Smooth muscle cell of bladder (primary cell): ENCODE results near the gene IER3. TPM values are rescaled to one million over a fixed set of nuclear protein-coding genes. Genes with fewer than 3 reads are reported as not detected.

ENCODE experiments used
- total RNA-seq: library from RNA; depleted of rRNA; stranded (reverse); fragments of >200 nt; gene quantifications from 2 replicates; pipeline ENCODE4 v1.2.3, GENCODE V29; 2014

Gene IER3, protein sequence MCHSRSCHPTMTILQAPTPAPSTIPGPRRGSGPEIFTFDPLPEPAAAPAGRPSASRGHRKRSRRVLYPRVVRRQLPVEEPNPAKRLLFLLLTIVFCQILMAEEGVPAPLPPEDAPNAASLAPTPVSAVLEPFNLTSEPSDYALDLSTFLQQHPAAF
- 48.9 and 61.3 TPM in 2 replicates for total RNA-seq

DNA sequence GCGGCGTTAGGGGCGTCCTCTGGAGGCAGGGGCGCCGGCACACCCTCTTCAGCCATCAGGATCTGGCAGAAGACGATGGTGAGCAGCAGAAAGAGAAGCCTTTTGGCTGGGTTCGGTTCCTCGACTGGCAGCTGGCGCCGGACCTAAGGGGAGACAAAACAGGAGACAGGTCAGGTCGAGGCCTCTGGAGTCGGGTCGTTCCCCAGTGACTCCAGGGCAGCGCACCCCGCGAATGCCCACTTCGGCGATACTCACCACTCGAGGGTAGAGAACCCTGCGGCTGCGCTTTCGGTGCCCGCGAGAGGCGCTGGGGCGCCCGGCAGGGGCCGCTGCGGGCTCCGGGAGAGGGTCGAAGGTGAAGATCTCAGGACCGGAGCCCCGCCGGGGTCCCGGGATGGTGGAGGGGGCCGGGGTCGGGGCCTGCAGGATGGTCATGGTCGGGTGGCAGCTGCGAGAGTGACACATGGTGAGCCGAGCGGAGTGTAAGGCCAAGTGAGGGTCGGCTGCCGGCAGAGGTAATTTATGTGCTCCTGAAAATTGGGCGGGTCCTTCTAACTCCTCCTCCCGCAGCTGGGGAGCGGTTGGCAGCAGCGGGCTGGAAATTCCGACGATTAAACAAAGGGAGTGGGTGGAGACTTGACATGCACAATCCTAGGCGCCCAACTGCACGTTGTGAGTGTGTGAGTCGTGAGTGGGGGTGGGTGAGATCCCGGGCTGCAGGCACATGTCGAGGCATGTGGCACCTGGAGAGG, at the start of gene IER3:
Gene IER3, minus strand, starts transcription at position 494 of the 752 bp plus-strand sequence. Its CDS starts 29 bp downstream, at position 465.

GRCh38 chr6:30742316-30743098, 1.8 kb downstream of the IER3 start, which contains the start of gene FLOT1:
FLOT1 (minus strand) TSS chr6:30742687; CDS start chr6:30742189, 498 bp downstream.

DNA sequence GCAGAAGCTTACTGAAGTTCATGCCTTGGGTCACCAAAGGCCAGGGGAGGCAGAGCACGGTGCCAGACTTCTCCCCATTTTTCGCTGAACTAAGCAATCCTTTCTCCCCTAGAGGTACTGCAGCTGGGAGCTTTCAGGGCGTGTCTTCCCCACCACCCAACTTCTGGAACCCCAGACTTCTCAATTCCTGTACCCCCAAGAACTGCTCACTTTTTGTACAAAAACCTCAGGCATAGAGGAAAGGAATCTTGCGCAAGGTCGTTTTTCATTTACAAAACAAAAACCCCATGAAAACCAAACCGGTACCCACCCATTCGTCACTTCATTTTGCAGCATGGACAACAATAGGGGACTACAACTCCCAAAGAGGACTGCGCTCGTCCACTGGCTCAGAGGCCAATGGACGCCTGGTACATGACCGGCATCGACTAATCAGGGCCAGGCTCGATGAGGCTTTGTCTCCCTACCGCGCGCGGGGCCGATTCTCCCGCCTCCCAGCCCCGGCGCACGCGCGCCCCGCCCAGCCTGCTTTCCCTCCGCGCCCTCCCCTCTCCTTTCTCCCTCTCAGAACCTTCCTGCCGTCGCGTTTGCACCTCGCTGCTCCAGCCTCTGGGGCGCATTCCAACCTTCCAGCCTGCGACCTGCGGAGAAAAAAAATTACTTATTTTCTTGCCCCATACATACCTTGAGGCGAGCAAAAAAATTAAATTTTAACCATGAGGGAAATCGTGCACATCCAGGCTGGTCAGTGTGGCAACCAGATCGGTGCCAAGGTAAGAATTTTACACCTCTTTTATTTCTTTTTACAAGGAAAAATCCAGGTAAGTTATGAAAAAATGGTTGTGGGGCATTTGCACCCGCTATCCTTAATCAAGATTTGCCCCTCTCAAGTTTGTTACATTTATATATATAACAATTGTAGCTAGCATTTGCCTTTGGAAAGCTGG, 24.3 kb downstream of the IER3 start, which contains the start of gene TUBB:
Gene TUBB, plus strand, starts transcription at position 562 of the 947 bp plus-strand sequence. Its CDS starts 155 bp downstream, at position 717.

DNA sequence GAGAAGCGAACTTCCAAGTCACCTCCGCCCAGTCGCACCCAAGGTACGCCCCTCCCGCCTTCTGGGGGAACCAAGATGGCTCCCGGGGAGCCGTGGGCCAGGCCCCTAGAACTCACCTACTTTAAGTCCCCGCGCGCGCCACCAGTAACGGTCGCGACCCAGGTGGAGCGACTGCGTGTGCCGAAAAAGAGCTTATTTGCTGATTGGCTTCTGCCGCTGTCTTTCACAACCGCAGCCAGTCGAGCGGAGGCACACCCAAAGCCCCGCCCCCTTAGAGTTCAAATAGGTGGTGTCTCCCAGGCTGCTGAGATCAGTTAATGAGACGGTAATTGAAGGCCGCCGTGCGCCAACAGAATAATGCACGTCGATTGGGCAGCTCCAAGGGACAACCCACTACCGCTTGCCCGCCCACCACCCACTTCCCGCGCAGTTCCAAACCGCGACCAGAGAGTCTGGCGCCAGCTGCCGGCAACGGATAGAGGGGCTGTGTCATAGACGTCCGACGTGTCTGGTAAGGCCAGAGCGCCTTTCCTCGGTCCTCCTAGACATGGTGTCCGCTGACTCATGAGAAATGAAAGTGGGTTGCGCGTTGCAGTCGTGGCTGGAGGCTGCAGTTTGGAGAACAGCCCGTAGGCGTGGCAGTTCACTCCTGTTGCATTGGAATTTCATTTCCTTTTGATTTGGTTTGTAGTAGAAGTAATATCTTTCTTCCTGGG, 27.1 kb downstream of the IER3 start, which contains the start of gene MDC1:
Gene MDC1, minus strand, starts transcription at position 153 of the 716 bp plus-strand sequence. CDS start 2,106 bp downstream, outside the sequence.

Other genes starting within 250 kb of the IER3 start
- gene GNL1, start 188.1 kb downstream of the IER3 start, total RNA-seq: 43.5 and 53.8 TPM in 2 replicates
- gene PRR3, start 187.3 kb downstream of the IER3 start, total RNA-seq: 3.4 and 6.4 TPM in 2 replicates
- 33.4 and 59.5 TPM in 2 replicates for gene ABCF1, start 173.1 kb downstream of the IER3 start, total RNA-seq
- gene PPP1R10, start 127.3 kb downstream of the IER3 start, total RNA-seq: 13.9 and 20.8 TPM in 2 replicates
- 36.4 and 46.6 TPM in 2 replicates for gene MRPS18B, start 126.7 kb downstream of the IER3 start, total RNA-seq
- 2.0 and 2.8 TPM in 2 replicates for gene ATAT1, start 117.7 kb downstream of the IER3 start, total RNA-seq
- gene C6orf136, start 97.4 kb downstream of the IER3 start, total RNA-seq: 2.0 and 2.7 TPM in 2 replicates
- 35.8 and 43.7 TPM in 2 replicates for gene DHX16, start 71.5 kb downstream of the IER3 start, total RNA-seq
- 36.7 and 43.6 TPM in 2 replicates for gene PPP1R18, start 57.9 kb downstream of the IER3 start, total RNA-seq
- gene NRM, start 53.6 kb downstream of the IER3 start, total RNA-seq: 0.71 and 1.0 TPM in 2 replicates
- 2.4 and 3.7 TPM in 2 replicates for gene MDC1, start 27.3 kb downstream of the IER3 start, total RNA-seq
- 310 and 353 TPM in 2 replicates for gene TUBB, start 24.2 kb downstream of the IER3 start, total RNA-seq
- gene FLOT1, start 1.9 kb downstream of the IER3 start, total RNA-seq: 90.2 and 100 TPM in 2 replicates
- 16.2 and 34.9 TPM in 2 replicates for gene DDR1, start 140.0 kb upstream of the IER3 start, total RNA-seq
- gene GTF2H4, start 163.7 kb upstream of the IER3 start, total RNA-seq: 5.8 and 11.1 TPM in 2 replicates
- 9.8 and 15.5 TPM in 2 replicates for gene VARS2, start 169.7 kb upstream of the IER3 start, total RNA-seq
- not detected in 2 replicates for gene SFTA2, start 187.6 kb upstream of the IER3 start, total RNA-seq
- gene MUCL3, start 196.4 kb upstream of the IER3 start, total RNA-seq: not detected in 2 replicates
- gene MUC21, start 239.2 kb upstream of the IER3 start, total RNA-seq: not detected in 2 replicates